Activated CD4-positive, alpha-beta T cell treated with anti-CD3 and anti-CD28 coated beads for 4 hours (primary cell): ENCODE data around the gene DDOST.

ENCODE experiments used
- DNase-seq, 2 donors: peaks; one replicate each; pipeline ENCODE4 v3.0.0-alpha.2; 2020

Gene DDOST

GRCh38 chr1:20658166-20658915 is 2.8 kb downstream of the DDOST start:
- no peak for DNase-seq

- no peak for DNase-seq
Observed at GRCh38 chr1:20657024-20657423, 4.1 kb downstream of the DDOST start.

DNA sequence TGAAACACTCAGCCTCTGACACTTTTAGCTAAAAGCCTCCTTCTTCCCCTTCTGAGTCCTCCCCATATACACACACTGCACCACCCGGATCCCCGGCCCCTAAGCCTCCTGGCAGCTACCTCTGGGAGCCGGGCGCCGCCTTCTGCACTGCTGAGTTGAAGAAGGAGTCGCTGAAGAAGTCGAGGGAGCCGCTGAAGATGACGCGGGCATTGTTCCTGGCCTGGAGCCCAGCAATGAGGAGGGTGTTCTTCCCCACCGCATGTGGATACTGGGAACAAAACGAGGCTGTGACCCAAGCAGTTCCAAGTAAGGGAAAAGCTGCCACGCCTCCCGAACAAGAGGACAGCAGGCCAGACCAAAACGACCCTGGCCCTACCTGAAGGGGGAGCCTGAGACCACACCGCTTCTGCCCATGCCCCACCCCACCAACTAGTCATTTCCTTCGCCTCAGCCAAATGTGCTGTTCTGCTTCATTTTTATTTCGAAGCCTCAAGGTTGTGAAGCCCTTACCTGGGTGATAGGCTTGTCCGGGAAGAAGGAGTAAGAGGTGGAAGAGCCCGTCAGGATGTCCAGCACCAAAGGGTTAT is 7.0 kb downstream of the DDOST start:
- DNase-seq: no peak

DNA sequence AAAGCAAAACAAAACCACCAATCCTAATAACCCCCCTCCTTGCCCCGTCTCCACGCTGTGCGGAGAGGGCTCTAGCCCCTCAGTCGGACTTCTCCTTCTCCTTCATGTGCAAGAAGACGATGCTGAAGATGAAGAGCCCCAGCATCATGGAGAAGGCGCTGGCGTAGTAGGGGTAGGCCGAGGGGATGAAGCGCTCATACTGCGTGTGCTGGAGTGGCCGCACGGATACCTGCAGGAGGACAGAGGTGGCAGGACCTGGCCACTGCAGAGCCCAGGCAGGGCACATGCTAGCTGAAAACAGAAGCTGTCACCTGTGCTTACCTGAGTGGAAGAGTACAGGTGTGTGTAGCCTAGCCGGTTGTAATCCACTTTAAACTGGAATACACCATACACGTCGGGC is 8.9 kb downstream of the DDOST start:
- no peak for DNase-seq

- no peak for DNase-seq
Observed at GRCh38 chr1:20648946-20649345, 12.2 kb downstream of the DDOST start.

- no peak for DNase-seq
Observed at GRCh38 chr1:20648438-20648837, 12.7 kb downstream of the DDOST start.

- DNase-seq: no peak
Observed at GRCh38 chr1:20645414-20645813, 15.8 kb downstream of the DDOST start.

DNA sequence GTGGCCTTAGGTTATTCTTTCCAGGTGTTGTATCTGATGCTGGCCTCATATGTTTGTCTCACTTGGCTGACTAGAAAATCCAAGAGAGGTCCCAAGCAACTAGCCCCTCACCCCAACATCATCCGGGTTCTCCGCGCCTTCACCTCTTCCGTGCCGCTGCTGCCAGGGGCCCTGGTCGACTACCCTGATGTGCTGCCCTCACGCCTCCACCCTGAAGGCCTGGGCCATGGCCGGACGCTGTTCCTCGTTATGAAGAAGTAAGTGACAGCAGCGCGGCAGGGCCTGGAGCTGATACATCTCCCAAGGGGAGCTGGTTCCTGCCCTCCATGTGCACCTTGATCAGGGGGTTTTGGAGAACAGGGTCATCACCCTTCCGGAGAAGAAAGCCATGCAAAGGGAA is 16.8 kb downstream of the DDOST start:
- no peak for DNase-seq

- no peak for DNase-seq
Observed at GRCh38 chr1:20643080-20643479, 18.1 kb downstream of the DDOST start.

DNA sequence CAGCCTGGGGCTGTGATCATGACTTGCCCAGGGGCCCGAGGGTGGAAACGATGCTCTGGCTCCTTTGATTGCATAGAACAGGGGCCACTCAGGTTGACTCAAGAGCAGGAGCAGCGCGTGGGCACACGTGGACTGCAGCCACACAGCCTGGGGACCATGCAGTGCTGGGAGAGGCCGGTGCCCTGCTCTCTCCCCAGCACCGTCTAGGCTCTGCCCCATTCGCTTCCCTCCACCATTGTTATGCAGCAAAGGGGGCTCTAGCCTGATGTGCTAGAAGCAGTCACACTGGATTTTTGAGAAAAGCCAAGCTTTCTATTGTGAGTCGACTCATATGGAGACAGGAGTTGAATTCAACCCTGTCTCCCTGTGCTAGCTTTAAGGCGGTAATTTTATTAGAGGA is 19.2 kb downstream of the DDOST start:
- DNase-seq: no peak

GRCh38 chr1:20640183-20640597 is 21.0 kb downstream of the DDOST start:
- peak; percentile 43 to 59 for DNase-seq

GRCh38 chr1:20636785-20637347 is 24.3 kb downstream of the DDOST start:
- DNase-seq: no peak

DNA sequence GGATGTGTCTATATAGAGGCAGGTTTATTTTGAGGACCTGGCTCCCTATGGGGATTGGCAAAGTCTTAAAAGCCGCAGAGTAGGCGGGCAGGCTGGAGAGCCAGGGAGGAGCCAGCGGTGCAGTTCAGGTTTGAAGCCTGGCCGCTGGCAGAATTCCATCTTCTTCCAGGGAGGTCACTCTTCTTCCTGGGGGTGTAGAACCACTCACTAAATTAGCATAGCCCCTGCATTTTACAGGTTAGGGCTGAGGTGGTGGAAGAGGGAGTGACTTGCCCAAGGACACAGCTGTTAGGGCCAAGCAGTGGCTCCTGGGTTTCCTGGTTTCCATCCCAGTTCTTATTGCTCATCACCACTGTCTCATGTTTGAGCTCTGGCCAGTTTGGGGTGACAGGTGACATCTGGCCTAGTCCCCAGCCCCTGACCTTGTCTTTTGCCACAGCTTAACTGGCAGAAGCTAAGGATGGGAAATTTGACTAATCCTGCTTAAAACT is 26.5 kb downstream of the DDOST start:
- DNase-seq: peak in 1 of 2 donors; percentile 5

- DNase-seq: peak in 1 of 2 donors; percentile 5
Observed at GRCh38 chr1:20634065-20634593, 27.0 kb downstream of the DDOST start.

- DNase-seq: peak; percentile 80 to 83
Observed at GRCh38 chr1:20633190-20634064, 27.7 kb downstream of the DDOST start, which contains the start of gene PINK1. PINK1 (plus strand) TSS chr1:20633458; CDS start chr1:20633549, 91 bp downstream.

- no peak for DNase-seq
Observed at GRCh38 chr1:20632386-20632785, 28.8 kb downstream of the DDOST start.

DNA sequence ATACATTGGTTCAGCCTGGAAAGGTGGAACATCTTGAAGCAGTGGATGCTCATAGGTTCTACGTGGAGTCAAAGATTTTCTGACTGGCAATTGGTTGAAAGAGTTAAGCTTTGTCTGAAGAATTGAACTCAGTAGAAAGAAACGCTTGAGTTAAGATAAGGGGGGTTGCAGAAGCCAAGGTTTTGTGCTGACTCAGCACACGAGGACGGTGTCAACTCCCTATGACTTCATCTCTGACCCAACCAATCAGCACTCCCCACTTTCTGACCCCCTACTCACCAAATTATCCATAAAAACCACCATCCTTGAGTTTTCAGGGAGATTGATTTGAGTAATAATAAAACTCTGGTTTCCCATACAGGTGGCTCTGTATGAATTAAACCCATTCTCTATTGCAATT is 30.4 kb downstream of the DDOST start:
- no peak for DNase-seq

DNA sequence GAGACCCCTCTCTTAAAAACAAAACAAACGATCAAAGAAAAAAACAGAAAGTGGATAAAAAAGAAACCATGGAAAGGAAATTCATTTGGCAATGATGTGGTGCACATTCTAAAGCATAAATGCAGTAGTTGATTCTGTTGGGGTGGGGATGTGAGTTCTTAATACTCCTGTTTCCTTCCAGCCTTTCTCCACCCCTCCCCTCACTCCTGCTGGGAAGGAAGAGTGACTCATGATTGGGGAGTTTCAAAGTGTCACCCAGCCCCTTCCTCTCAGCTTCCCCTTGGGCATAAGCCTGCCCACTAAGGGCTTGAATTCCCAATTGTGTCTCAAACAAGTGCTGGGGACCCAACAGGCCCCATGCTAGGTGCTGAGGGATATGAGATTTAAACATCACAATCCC is 34.6 kb downstream of the DDOST start:
- no peak for DNase-seq

DNA sequence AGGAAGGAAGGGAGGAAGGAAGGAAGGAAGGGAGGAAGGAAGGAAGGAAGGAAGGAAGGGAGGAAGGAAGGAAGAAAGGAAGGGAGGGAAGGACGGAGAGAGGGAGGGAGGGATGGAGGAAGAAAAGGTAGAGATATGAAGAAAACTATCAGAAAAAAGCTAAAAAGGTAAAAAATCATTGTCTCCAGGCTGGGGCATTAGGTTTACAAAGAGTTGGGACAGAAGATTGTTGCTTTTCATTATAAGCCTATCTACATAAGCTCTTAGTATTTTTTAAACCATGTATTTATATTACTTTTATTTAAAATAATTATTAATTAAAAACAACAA is 35.1 kb downstream of the DDOST start:
- no peak for DNase-seq

DNA sequence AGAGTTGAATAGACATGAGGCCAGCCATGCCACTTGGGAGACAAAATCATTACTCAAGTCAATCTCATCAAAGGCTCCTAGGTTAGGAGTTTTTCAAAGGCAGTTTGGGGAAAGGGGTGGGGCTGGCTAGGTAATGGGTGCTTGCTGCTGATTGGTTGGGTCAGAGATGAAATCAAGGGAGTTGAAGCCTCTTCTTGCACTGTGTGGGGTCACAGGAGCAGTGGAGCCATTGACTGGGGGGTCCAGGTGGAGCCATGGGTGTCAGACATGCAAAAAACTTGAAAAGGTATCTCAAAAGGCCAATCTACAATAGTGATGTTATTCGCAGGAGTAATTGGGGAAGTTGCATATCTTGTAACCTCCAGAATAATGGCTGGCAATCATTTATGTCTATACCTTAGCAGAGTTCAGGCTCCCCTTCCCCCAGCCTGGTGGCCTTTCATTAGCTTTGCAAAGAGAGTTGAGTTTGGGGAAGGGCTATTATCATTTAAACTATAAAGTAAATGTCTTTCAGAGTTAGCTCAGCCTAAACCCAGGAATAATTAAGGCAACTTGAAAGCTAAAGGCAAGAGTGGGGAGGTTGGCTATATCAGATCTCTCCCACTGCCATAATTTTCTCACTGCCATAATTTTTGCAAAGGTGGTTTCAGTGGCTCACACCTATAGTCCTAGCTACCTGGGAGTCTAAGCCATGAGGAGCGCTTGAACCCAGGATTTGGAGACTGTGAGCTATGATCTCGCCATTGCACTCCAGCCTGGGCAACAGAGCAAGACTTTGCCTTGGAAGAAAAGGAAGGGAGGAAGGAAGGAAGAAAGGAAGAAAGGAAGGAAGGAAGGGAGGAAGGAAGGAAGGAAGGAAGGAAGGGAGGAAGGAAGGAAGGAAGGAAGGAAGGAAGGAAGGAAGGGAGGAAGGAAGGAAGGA is 35.7 kb downstream of the DDOST start:
- no peak for DNase-seq

DNA sequence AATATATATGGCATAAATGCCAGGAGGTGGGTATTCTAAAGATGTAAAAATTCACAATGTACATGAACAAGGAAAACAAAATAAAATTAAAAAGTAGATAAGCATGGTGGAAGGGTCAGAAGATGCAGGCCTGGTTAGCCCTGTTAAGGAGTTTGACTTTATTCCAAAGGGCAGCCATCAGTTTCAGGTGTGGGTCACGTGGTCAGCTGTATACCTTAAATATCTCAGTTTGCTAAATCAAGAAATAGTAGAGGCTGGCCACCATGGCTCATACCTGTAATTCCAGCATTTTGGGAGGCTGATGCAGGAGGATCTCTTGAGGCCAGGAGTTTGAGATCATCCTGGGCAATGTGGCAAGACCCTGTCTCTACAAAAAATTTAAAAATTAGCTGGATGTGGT is 36.5 kb downstream of the DDOST start:
- DNase-seq: no peak

GRCh38 chr1:20621012-20621411 is 40.2 kb downstream of the DDOST start:
- no peak for DNase-seq
